Neural crest cell (in vitro differentiated cells): ENCODE data around the gene HSD17B7. TPM values are rescaled to one million over a fixed set of nuclear protein-coding genes. Genes with fewer than 3 reads are reported as not detected.
"Not testable (repeated sequence)": the region's sequence is repeated elsewhere in the genome, so short reads cannot be mapped to it uniquely, and the experiment has no call there.

Experiments
- DNase-seq: peaks from one replicate; pipeline ENCODE4 v3.0.0; 2021; ENCODE audit warnings: low read depth, mixed read lengths, low spot score
- H3K27ac Mint-ChIP-seq: one replicate; pipeline ENCODE4 v1.8.0; 2021; ENCODE audit warnings: mild to moderate bottlenecking, mixed read lengths; ENCODE audit not compliant: unreplicated experiment
- H3K27me3 Mint-ChIP-seq: 2 replicates; pipeline ENCODE4 v1.8.0; 2021; ENCODE audit warnings: low read depth, mild to moderate bottlenecking, mixed read lengths
- H3K36me3 Mint-ChIP-seq: 2 replicates; pipeline ENCODE4 v1.8.0; 2021; ENCODE audit warnings: low read depth, mild to moderate bottlenecking, mixed read lengths
- H3K4me1 Mint-ChIP-seq: 2 replicates; pipeline ENCODE4 v1.8.0; 2021; ENCODE audit warnings: mixed read lengths
- H3K4me3 Mint-ChIP-seq: one replicate; pipeline ENCODE4 v1.8.0; 2021; ENCODE audit warnings: mild to moderate bottlenecking, mixed read lengths
- H3K9me3 Mint-ChIP-seq: 2 replicates; pipeline ENCODE4 v1.8.0; 2021; ENCODE audit warnings: mixed read lengths
- CTCF ChIP-seq: fragments of 200-600 bp; sonication (generic); conservative IDR thresholded peaks from 2 replicates; pipeline ENCODE4 v1.5.0; 2021; ENCODE audit warnings: antibody characterized with exemption, mild to moderate bottlenecking
- long read RNA-seq: library from polyadenylated mRNA; unstranded; transcript quantifications from one replicate; pipeline ENCODE4 v2.0.0, GENCODE V29; 2020
- total RNA-seq: library from RNA; stranded (reverse); gene quantifications from 2 replicates; pipeline ENCODE4 v1.2.1, GENCODE V29; 2021

HSD17B7 gene
- 60.1 and 62.7 TPM in 2 replicates for total RNA-seq
- long read RNA-seq, transcript HSD17B7-201 (9 exons, 1,190 nt) = major isoform, 113 of 135 reads
- long read RNA-seq, partial matches to known transcripts = 3 of 135 reads
- long read RNA-seq, other reads (novel, unspliced or antisense) = 15 of 135 reads

GRCh38 chr1:162790303-162790984, at the start of gene HSD17B7:
Gene HSD17B7, plus strand, starts transcription at chr1:162790702. Its CDS starts 99 bp downstream, at chr1:162790801.
- H3K9me3 Mint-ChIP-seq, H3K27me3 Mint-ChIP-seq, H3K36me3 Mint-ChIP-seq: not testable (repeated sequence)
- Mint-ChIP-seq H3K27ac (peak within 1 kb of the TSS; percentile 96), H3K4me1 (peaks cover 27% of the 10 kb centered on the region), H3K4me3 (peak within 1 kb of the TSS; percentile 96)
- peak; percentile 51 for DNase-seq
- peak; percentile 29 for TF ChIP-seq CTCF

- H3K27me3 Mint-ChIP-seq = no peaks in the 10 kb centered on the region
- TF ChIP-seq CTCF = no peak
- H3K9me3 Mint-ChIP-seq = no peaks in the 10 kb centered on the region
- no peak overlapping the region for H3K27ac Mint-ChIP-seq
- H3K4me3 Mint-ChIP-seq = no peak overlapping the region
- H3K4me1 Mint-ChIP-seq = no peaks in the 10 kb centered on the region
- H3K36me3 Mint-ChIP-seq = no peaks in the 10 kb centered on the region
- DNase-seq = no peak
These were observed 49.7 kb upstream of the HSD17B7 start for GRCh38 chr1:162740755-162741154.

- Mint-ChIP-seq H3K27ac (no peak overlapping the region), H3K27me3 (no peaks in the 10 kb centered on the region), H3K36me3 (no peaks in the 10 kb centered on the region), H3K9me3 (no peaks in the 10 kb centered on the region), H3K4me3 (no peak overlapping the region), H3K4me1 (no peaks in the 10 kb centered on the region)
- no peak for DNase-seq
- TF ChIP-seq CTCF = no peak
These were observed 48.9 kb upstream of the HSD17B7 start for GRCh38 chr1:162741574-162741973.

GRCh38 chr1:162746264-162746942, 44.1 kb upstream of the HSD17B7 start:
- not testable (repeated sequence) for H3K9me3 Mint-ChIP-seq, H3K27ac Mint-ChIP-seq, DNase-seq, H3K4me1 Mint-ChIP-seq, H3K4me3 Mint-ChIP-seq, H3K36me3 Mint-ChIP-seq, H3K27me3 Mint-ChIP-seq

- DNase-seq = no peak
- no peaks in the 10 kb centered on the region for H3K4me1 Mint-ChIP-seq
- H3K27me3 Mint-ChIP-seq = no peaks in the 10 kb centered on the region
- no peaks in the 10 kb centered on the region for H3K36me3 Mint-ChIP-seq
- no peak for TF ChIP-seq CTCF
- H3K4me3 Mint-ChIP-seq = no peak overlapping the region
- no peak overlapping the region for H3K27ac Mint-ChIP-seq
- peaks cover 8% of the 10 kb centered on the region for H3K9me3 Mint-ChIP-seq
These were observed 37.4 kb upstream of the HSD17B7 start for GRCh38 chr1:162753001-162753658.
